Rectal smooth muscle tissue (tissue), 1 donor: ENCODE results near the gene DDX27.

Source experiments
- H3K27ac ChIP-seq: one replicate; pipeline ENCODE4 v1.7.0; 2013; ENCODE audit warnings: low read depth, low read length, inconsistent platforms
- H3K27me3 ChIP-seq: one replicate; pipeline ENCODE4 v1.7.0; 2013; ENCODE audit warnings: low read length; ENCODE audit not compliant: control insufficient read depth, insufficient read depth
- H3K36me3 ChIP-seq: one replicate; pipeline ENCODE4 v1.7.0; 2013; ENCODE audit warnings: low read length; ENCODE audit not compliant: control insufficient read depth, insufficient read depth
- H3K4me1 ChIP-seq: one replicate; pipeline ENCODE4 v1.7.0; 2013; ENCODE audit warnings: low read length; ENCODE audit not compliant: control insufficient read depth, insufficient read depth
- H3K4me3 ChIP-seq: one replicate; pipeline ENCODE4 v1.7.0; 2013; ENCODE audit warnings: low read length
- H3K9ac ChIP-seq: one replicate; pipeline ENCODE4 v1.7.0; 2013; ENCODE audit warnings: low read length

The DDX27 gene

DNA sequence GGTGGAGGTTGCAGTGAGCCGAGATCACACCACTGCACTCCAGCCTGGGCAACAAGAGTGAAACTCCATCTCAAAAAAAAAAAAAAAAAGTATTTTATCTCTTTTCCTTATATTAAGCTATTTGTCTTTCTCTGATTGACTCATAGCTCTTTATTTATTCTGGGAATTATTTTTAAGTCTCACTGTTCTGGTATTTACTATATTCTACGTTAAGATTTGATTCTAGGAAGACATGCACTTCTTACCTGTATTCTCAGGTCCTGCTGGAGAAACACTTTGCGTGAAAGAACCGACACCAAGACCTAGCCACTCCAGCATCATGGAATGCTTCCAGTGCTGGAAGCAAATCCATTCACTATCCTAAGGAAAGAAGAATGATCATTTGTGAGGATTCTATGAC, 41.0 kb downstream of the DDX27 start:
- Histone ChIP-seq H3K27ac (no peak overlapping the region), H3K4me1 (no peaks in the 10 kb centered on the region), H3K9ac (no peak overlapping the region), H3K27me3 (no peaks in the 10 kb centered on the region), H3K36me3 (peaks cover 58% of the 10 kb centered on the region), H3K4me3 (no peak overlapping the region)

DNA sequence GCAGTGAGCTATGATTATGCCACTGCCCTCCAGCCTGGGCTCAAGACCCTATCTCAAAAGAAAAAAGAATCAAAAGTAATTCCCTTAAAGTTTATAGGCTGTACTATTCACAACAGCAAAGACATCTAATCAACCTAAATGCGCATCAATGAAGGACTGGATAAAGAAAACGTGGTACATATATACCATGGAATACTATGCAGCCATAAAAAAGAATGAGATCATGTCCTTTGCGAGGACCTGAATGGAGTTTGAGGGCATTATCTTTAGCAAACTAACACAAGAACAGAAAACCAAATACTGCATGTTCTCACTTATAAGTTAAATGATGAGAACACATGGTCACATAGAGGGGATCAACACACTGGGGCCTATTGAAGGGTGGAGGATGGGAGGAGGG, 42.0 kb downstream of the DDX27 start:
- Histone ChIP-seq H3K9ac (no peak overlapping the region), H3K27me3 (no peaks in the 10 kb centered on the region), H3K36me3 (peaks cover 52% of the 10 kb centered on the region), H3K27ac (no peak overlapping the region), H3K4me1 (no peaks in the 10 kb centered on the region), H3K4me3 (no peak overlapping the region)

DNA sequence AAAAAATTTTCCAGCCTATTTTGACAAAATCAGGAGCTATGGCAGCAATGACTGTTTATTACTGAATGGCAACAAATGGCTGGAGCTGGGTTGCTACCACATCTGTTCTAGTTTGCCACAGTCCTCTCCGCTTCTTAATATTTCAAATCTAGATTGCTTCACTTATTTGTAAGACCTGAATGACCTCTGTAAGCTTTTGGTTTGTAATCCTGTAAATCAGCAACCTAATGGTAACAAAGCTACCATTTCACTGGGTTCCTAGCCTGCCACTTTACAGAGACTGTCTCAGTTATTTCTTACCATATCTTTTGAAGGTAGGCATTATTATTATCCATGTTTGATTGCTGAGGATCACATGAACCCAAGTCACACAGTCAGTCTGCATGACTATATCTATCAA, 43.2 kb downstream of the DDX27 start:
- no peaks in the 10 kb centered on the region for H3K4me1 ChIP-seq
- H3K4me3 ChIP-seq = no peak overlapping the region
- H3K27me3 ChIP-seq = no peaks in the 10 kb centered on the region
- no peak overlapping the region for H3K27ac ChIP-seq
- H3K36me3 ChIP-seq = peaks cover 39% of the 10 kb centered on the region
- H3K9ac ChIP-seq = no peak overlapping the region

DNA sequence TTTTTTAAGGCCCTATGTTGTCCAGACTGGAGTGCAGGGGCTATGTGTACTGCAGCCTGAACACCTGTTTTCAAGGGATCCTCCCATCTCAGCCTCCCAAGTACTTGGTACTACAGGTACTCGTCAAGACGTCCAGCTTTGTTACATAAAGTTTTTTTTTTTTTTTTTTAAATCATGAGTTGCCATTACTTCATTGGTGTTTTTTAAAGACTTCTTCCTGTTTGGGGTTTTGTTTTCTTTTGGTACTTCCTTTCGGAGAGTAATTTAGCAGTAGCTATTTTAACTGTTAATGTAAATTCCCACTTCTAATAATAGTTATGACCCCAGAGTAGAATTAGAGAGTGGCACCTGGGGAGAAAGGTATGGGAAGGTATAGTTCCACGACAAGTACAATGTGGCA, 48.1 kb downstream of the DDX27 start:
- H3K4me1 ChIP-seq = no peaks in the 10 kb centered on the region
- no peaks in the 10 kb centered on the region for H3K27me3 ChIP-seq
- H3K9ac ChIP-seq = no peak overlapping the region
- H3K36me3 ChIP-seq = peaks cover 36% of the 10 kb centered on the region
- no peak overlapping the region for H3K27ac ChIP-seq
- H3K4me3 ChIP-seq = peak overlapping the region; percentile 9

DNA sequence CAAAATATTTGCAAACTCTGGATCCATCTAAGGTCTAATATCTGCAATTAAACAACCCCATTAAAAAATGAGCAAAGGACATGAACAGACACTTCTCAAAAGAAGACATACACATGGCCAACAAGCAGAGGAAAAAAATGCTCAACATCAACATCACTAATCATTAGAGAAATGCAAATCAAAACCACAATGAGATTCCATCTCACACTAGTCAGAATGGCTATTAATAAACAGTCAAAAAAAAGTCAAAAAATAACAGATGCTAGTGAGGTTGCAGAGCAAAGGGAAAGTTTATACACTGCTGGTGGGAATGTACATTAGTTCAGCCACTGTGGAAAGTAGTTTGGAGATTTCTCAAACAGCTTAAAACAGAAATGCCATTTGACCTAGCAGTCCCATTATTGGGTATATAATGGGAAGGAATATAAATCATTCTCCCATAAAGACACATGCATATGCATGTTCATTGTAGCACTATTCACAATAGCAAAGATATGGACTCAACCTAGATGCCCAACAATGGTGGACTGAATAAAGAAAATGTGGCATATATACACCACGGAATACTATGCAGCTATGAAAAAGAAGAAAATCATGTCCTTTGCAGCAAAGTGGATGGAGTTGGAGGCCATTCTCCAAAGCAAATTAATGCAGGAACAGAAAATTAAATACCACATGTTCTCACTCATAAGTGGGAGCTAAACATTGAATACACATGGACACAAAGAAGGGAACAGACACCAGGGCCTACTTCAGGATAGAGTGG, 49.6 kb downstream of the DDX27 start:
- Histone ChIP-seq H3K4me1 (no peaks in the 10 kb centered on the region), H3K9ac (no peak overlapping the region), H3K27ac (no peak overlapping the region), H3K27me3 (no peaks in the 10 kb centered on the region), H3K36me3 (peaks cover 25% of the 10 kb centered on the region), H3K4me3 (no peak overlapping the region)

DNA sequence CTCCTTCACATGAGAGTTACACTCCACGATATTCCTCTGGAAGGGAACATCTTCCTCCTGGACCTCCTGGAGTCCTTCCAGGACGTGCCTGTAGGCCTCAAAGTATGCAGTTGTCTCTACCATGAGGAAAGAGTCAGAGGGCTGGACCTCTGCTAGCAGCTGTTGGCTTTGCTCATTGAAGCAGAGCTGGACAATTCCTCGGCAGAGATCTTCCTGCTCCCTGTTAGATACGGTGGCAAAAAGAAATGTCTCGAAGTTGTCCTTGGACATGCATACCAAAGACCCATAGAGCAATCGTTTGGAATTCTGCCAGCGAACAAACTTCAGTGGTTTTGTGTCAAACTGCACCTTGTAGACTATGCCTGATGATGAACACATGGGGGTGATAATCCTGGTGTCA, 51.0 kb downstream of the DDX27 start:
- Histone ChIP-seq H3K36me3 (peaks cover 19% of the 10 kb centered on the region), H3K27me3 (no peaks in the 10 kb centered on the region), H3K4me1 (no peaks in the 10 kb centered on the region), H3K27ac (no peak overlapping the region), H3K4me3 (no peak overlapping the region), H3K9ac (no peak overlapping the region)

DNA sequence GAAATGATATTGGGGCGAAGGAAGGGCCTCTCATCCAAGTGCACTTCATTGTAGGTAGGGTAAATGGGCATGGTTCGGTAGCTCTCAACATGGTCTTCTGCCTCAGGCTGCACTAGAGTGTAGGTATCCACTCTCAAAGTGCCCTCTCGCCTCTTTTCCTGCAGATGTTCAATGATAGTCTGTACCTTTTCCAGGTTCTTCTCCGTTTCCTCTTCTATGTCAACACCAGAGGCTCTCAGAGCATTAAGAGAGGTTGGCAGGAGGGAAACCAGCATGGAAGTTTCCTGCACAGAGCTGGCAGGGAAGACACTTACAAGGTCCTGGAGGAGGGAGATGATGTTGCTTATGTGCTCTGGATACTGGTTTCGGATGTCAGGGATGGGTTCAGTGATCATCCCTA, 51.5 kb downstream of the DDX27 start:
- no peak overlapping the region for H3K4me3 ChIP-seq
- H3K4me1 ChIP-seq = peaks cover 3% of the 10 kb centered on the region
- no peaks in the 10 kb centered on the region for H3K27me3 ChIP-seq
- H3K27ac ChIP-seq = no peak overlapping the region
- H3K36me3 ChIP-seq = peaks cover 18% of the 10 kb centered on the region
- no peak overlapping the region for H3K9ac ChIP-seq

DNA sequence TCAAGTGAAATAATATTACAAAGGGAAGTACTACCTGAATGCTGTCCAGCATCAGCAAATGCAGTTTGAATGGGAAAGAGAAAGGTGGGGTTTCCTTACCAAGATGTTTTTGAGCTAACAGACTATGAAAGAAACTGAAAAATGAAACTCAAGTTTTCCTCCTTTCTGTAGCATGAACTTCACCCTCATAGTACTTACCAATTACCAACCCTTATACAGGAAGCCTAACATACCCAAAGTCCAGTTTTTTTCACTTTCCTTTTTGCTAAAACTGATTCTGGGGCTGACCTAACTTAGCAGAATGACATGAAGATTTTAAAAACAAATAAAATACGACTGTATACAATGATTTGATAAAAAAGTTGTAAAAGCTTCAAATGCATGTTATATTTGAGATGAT, 53.4 kb downstream of the DDX27 start:
- H3K4me1 ChIP-seq = peaks cover 10% of the 10 kb centered on the region

DNA sequence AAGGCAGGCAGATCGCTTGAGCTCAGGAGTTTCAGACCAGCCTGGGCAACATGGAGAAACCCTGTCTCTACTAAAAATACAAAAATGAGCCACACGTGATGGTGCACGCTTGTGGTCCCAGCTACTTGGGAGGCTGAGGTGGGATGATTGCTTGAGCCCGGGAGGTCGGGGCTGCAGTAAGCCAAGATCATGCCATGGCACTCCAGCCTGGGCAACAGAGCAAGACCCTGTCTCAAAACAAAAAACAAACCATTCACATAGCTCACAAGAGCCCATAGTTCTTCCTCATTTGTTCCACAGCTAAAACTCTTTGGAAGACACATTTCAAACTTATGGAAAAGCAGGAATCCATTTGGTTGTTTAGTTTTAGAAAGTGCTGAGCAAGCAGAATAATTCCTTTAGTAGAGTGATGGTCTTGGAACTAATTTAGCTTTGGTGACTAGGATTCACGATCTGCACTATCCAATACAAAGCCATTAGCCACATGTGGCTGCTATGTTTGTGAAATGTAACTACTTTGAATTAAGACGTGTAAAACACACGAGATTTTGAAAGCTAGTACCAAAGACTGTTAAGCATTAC, 54.6 kb downstream of the DDX27 start:
- H3K36me3 ChIP-seq = peaks cover 18% of the 10 kb centered on the region
- H3K4me3 ChIP-seq = no peak overlapping the region
- no peak overlapping the region for H3K27ac ChIP-seq
- peaks cover 10% of the 10 kb centered on the region for H3K4me1 ChIP-seq
- H3K9ac ChIP-seq = no peak overlapping the region
- H3K27me3 ChIP-seq = no peaks in the 10 kb centered on the region

More for the DNA sequence above, 53.4 kb downstream of the DDX27 start:
- Histone ChIP-seq H3K4me3 (no peak overlapping the region), H3K36me3 (peaks cover 18% of the 10 kb centered on the region), H3K27ac (no peak overlapping the region), H3K27me3 (no peaks in the 10 kb centered on the region), H3K9ac (no peak overlapping the region)

DNA sequence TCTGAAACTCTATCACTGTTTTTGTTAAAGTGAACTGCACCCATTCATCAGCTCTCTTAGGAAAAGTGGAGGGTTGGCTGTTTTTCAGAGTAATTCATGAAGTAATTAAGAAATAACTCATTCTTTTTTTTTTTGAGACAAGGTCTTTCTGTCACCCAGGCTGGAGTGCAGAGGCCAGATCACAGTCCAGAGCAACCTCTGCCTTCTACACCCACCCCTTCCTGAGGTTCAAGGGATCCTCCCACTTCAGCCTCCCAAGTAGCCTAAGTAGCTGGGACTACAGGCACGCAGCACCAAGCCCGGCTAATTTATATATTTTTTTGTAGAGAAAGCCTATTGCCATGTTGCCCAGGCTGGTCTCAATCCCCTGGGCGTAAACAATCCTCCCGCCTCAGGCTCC, 56.0 kb downstream of the DDX27 start:
- peaks cover 16% of the 10 kb centered on the region for H3K4me1 ChIP-seq
- no peak overlapping the region for H3K9ac ChIP-seq
- no peaks in the 10 kb centered on the region for H3K27me3 ChIP-seq
- H3K27ac ChIP-seq = no peak overlapping the region
- no peak overlapping the region for H3K4me3 ChIP-seq
- peaks cover 18% of the 10 kb centered on the region for H3K36me3 ChIP-seq

DNA sequence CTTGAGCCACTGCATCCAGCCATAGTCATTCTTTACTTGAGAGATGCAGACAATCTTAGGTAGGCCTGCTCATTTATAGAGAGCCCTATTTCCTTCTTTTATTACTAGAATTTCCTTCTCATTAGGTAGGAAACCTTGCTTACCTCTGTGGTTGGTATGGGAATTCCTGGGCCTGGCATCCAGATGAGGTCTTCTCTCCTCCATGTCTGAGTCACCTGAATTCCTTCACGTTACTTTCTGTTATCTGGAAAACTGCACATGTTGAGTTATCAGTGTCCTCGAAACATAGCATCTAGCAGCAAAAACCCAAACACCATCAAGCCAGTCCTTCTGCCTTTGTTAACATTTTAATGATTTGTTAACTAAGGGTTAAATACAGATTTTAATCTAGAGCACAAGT, 56.4 kb downstream of the DDX27 start:
- no peak overlapping the region for H3K4me3 ChIP-seq

DNA sequence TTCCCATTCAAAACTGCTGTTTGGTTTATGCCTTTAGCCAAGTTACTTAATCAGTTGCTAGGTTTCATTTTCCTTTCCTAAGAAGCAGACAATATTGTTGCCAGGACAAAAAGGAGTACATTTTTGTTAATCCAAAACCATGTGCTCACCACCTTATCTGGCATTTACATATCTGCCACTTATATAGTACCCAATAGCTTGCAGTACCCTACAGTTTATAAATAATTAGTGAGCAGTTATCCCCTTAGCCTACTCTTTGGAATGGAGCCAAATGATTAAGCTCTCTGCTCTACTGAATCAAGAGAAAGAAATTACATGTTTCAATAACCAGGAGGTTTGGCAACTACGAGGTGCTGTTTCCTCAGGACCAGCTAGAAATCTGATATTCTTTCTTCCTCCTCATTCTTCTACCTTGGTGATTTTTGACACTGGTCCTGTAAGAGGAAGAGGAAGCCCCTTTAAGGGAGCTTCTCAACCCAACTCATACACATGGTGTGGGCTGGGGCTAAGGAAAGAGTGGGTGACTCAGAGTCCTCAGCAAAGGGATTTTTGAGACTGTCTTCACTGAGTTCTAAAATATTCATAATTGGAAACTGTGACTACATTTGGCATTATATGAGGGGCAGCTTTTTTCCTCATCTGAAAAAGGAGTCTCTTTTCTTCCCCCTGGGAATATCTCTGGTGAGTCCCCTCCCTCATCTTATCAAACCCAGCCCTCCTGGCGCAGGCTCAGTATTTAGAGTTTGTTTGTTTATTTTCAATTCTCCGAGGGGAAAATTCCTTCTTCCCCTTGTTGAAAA, 57.1 kb downstream of the DDX27 start:
- H3K4me1 ChIP-seq = peaks cover 16% of the 10 kb centered on the region
- no peak overlapping the region for H3K9ac ChIP-seq
- H3K36me3 ChIP-seq = peaks cover 22% of the 10 kb centered on the region
- H3K4me3 ChIP-seq = peak overlapping the region; percentile 99
- H3K27me3 ChIP-seq = no peaks in the 10 kb centered on the region
- H3K27ac ChIP-seq = peak overlapping the region; percentile 91

More for the DNA sequence above, 56.4 kb downstream of the DDX27 start:
- Histone ChIP-seq H3K27ac (no peak overlapping the region), H3K27me3 (no peaks in the 10 kb centered on the region), H3K36me3 (peaks cover 21% of the 10 kb centered on the region), H3K9ac (no peak overlapping the region), H3K4me1 (peaks cover 16% of the 10 kb centered on the region)
